ENCODE data around the gene G3BP1. TPM values are rescaled to one million over a fixed set of nuclear protein-coding genes. Genes with fewer than 3 reads are reported as not detected.
"Not testable (repeated sequence)": the region's sequence is repeated elsewhere in the genome, so short reads cannot be mapped to it uniquely, and the experiment has no call there.

G3BP1 gene
- total and polyA plus RNA-seq, 4 donors: 19.1 to 171 (median 87.0) TPM

GRCh38 chr5:151822141-151822540, 50.4 kb downstream of the G3BP1 start:
- Histone ChIP-seq H3K4me1 (ENCODE audit: control insufficient read depth in 5 of 5, insufficient read depth in 5 of 5, low read length in 5 of 5) (peaks cover 0 to 17% (median 0%) of the 10 kb centered on the region in 5 donors), H3K27ac (ENCODE audit: low read depth in 1 of 2, low read length in 1 of 2) (no peak overlapping the region), H3K36me3 (ENCODE audit: control insufficient read depth in 4 of 4, insufficient read depth in 4 of 4, low read length in 4 of 4) (peaks cover 0 to 3% (median under 1%) of the 10 kb centered on the region in 4 donors), H3K4me3 (no peak overlapping the region), H3K27me3 (ENCODE audit: control insufficient read depth in 3 of 3, insufficient read depth in 3 of 3, low read length in 2 of 3) (no peaks in the 10 kb centered on the region), H3K9me3 (ENCODE audit: control insufficient read depth in 4 of 4, insufficient read depth in 3 of 4, low read length in 3 of 4) (no peaks in the 10 kb centered on the region), H3K9ac (ENCODE audit: insufficient read depth in 1 of 2, low read length in 2 of 2) (no peak overlapping the region)
- no peak for TF ChIP-seq CTCF (IDR thresholded peaks at IDR 0.05; ENCODE audit: control extremely low read depth, extremely low read depth)
- ATAC-seq (ENCODE audit: insufficient read depth, low FRiP score): no peak
- no peak for DNase-seq
- WGBS, 2 donors: 94 to 95% methylated on average over 4 of the region's 4 CpGs

- Histone ChIP-seq H3K4me1 (ENCODE audit: control insufficient read depth in 5 of 5, insufficient read depth in 5 of 5, low read length in 5 of 5) (peaks cover 0 to 11% (median 0%) of the 10 kb centered on the region in 5 donors), H3K27me3 (ENCODE audit: control insufficient read depth in 3 of 3, insufficient read depth in 3 of 3, low read length in 2 of 3) (no peaks in the 10 kb centered on the region), H3K27ac (ENCODE audit: low read depth in 1 of 2, low read length in 1 of 2) (no peak overlapping the region), H3K36me3 (ENCODE audit: control insufficient read depth in 4 of 4, insufficient read depth in 4 of 4, low read length in 4 of 4) (peaks cover 0 to 3% (median under 1%) of the 10 kb centered on the region in 4 donors), H3K4me3 (no peak overlapping the region), H3K9ac (ENCODE audit: insufficient read depth in 1 of 2, low read length in 2 of 2) (no peak overlapping the region), H3K9me3 (ENCODE audit: control insufficient read depth in 4 of 4, insufficient read depth in 3 of 4, low read length in 3 of 4) (no peaks in the 10 kb centered on the region)
- ATAC-seq (ENCODE audit: insufficient read depth, low FRiP score) (peak; percentile 53), DNase-seq (peak; percentile 73 to 87 (median 83))
- 13 to 26% methylated on average over 1 of the region's 1 CpG for WGBS, 2 donors
- peak; percentile 86 for TF ChIP-seq CTCF (IDR thresholded peaks at IDR 0.05; ENCODE audit: control extremely low read depth, extremely low read depth)
Measured at GRCh38 chr5:151825445-151825844, 53.7 kb downstream of the G3BP1 start.

GRCh38 chr5:151829370-151829769, 57.6 kb downstream of the G3BP1 start:
- no peak for TF ChIP-seq CTCF (IDR thresholded peaks at IDR 0.05; ENCODE audit: control extremely low read depth, extremely low read depth)
- DNase-seq (no peak), ATAC-seq (ENCODE audit: insufficient read depth, low FRiP score) (no peak)
- 86 to 93% methylated on average over 1 of the region's 1 CpG for WGBS, 2 donors
- no peak overlapping the region for H3K27ac ChIP-seq (ENCODE audit: low read depth in 1 of 2, low read length in 1 of 2)
- no peaks in the 10 kb centered on the region for H3K27me3 ChIP-seq (ENCODE audit: control insufficient read depth in 3 of 3, insufficient read depth in 3 of 3, low read length in 2 of 3)
- no peak overlapping the region for H3K9ac ChIP-seq (ENCODE audit: insufficient read depth in 1 of 2, low read length in 2 of 2)
- peaks cover 0 to 5% (median 0%) of the 10 kb centered on the region in 5 donors for H3K4me1 ChIP-seq (ENCODE audit: control insufficient read depth in 5 of 5, insufficient read depth in 5 of 5, low read length in 5 of 5)
- H3K36me3 ChIP-seq (ENCODE audit: control insufficient read depth in 4 of 4, insufficient read depth in 4 of 4, low read length in 4 of 4): peaks cover 0 to 2% (median 0%) of the 10 kb centered on the region in 4 donors
- H3K4me3 ChIP-seq: no peak overlapping the region
- H3K9me3 ChIP-seq (ENCODE audit: control insufficient read depth in 4 of 4, insufficient read depth in 3 of 4, low read length in 3 of 4): peaks cover 0 to 7% (median 0%) of the 10 kb centered on the region in 4 donors

GRCh38 chr5:151832843-151833242, 61.1 kb downstream of the G3BP1 start:
- WGBS, 2 donors: 97 to 98% methylated on average over 4 of the region's 4 CpGs
- H3K9ac ChIP-seq (ENCODE audit: insufficient read depth in 1 of 2, low read length in 2 of 2); H3K27me3 ChIP-seq (ENCODE audit: control insufficient read depth in 3 of 3, insufficient read depth in 3 of 3, low read length in 2 of 3); DNase-seq; H3K27ac ChIP-seq (ENCODE audit: low read depth in 1 of 2, low read length in 1 of 2); H3K9me3 ChIP-seq (ENCODE audit: control insufficient read depth in 4 of 4, insufficient read depth in 3 of 4, low read length in 3 of 4); H3K4me3 ChIP-seq; ATAC-seq (ENCODE audit: insufficient read depth, low FRiP score); H3K4me1 ChIP-seq (ENCODE audit: control insufficient read depth in 5 of 5, insufficient read depth in 5 of 5, low read length in 5 of 5); H3K36me3 ChIP-seq (ENCODE audit: control insufficient read depth in 4 of 4, insufficient read depth in 4 of 4, low read length in 4 of 4): not testable (repeated sequence)

All from lung (tissue), 12 donors.